Measurements from ENCODE around the gene ZRANB3. TPM values are rescaled to one million over a fixed set of nuclear protein-coding genes. Genes with fewer than 3 reads are reported as not detected.
"Not testable (repeated sequence)": the region's sequence is repeated elsewhere in the genome, so short reads cannot be mapped to it uniquely, and the experiment has no call there.

ZRANB3 gene
- total and polyA plus RNA-seq, 2 donors: 2.6 to 8.0 TPM

GRCh38 chr2:135510577-135510976 is 20.4 kb downstream of the ZRANB3 start:
- H3K27me3 ChIP-seq (ENCODE audit: control insufficient read depth in 2 of 2, insufficient read depth in 1 of 2, low read length in 1 of 2): no peaks in the 10 kb centered on the region
- no peak overlapping the region for H3K27ac ChIP-seq (ENCODE audit: low read depth in 1 of 2, low read length in 1 of 2)
- DNase-seq (ENCODE audit: low read depth in 6 of 9, low spot score in 9 of 9): no peak
- no peaks in the 10 kb centered on the region for H3K9me3 ChIP-seq (ENCODE audit: control insufficient read depth in 2 of 2, insufficient read depth in 1 of 2, low read length in 1 of 2)
- no peaks in the 10 kb centered on the region for H3K4me1 ChIP-seq (ENCODE audit: control insufficient read depth in 2 of 2, insufficient read depth in 2 of 2, low read length in 2 of 2)
- peaks cover 0 to 4% of the 10 kb centered on the region in 2 donors for H3K36me3 ChIP-seq (ENCODE audit: control insufficient read depth in 2 of 2, insufficient read depth in 2 of 2, low read length in 1 of 2)
- no peak overlapping the region for H3K4me3 ChIP-seq (ENCODE audit: low read length in 2 of 2)
- WGBS: 98% methylated on average over 5 of the region's 5 CpGs

GRCh38 chr2:135504811-135505210 is 26.2 kb downstream of the ZRANB3 start:
- DNase-seq (ENCODE audit: low read depth in 6 of 9, low spot score in 9 of 9): no peak
- H3K4me3 ChIP-seq (ENCODE audit: low read length in 2 of 2): no peak overlapping the region
- no peaks in the 10 kb centered on the region for H3K27me3 ChIP-seq (ENCODE audit: control insufficient read depth in 2 of 2, insufficient read depth in 1 of 2, low read length in 1 of 2)
- H3K27ac ChIP-seq (ENCODE audit: low read depth in 1 of 2, low read length in 1 of 2): no peak overlapping the region
- WGBS: 89% methylated on average over 1 of the region's 1 CpG
- H3K9me3 ChIP-seq (ENCODE audit: control insufficient read depth in 2 of 2, insufficient read depth in 1 of 2, low read length in 1 of 2): no peaks in the 10 kb centered on the region
- H3K4me1 ChIP-seq (ENCODE audit: control insufficient read depth in 2 of 2, insufficient read depth in 2 of 2, low read length in 2 of 2): no peaks in the 10 kb centered on the region
- H3K36me3 ChIP-seq (ENCODE audit: control insufficient read depth in 2 of 2, insufficient read depth in 2 of 2, low read length in 1 of 2): peaks cover 0 to 2% of the 10 kb centered on the region in 2 donors

DNA sequence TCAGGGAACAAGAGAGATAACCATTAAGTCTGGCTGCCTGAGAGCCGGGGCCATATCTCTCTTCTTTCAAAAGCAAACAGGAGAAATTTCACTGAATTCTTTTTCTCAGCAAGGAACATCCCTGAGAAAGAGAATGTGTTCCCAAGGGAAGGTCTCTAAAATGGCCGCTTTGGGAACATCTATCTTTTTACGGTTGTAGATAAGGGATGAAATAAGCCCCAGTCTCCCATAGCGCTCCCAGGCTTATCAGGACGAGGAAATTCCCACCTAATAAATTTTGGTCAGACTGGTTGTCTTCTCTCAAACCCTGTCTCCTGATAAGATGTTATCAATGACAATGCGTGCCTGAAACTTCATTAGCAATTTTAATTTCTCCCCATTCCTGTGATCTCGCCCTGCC is 32.4 kb downstream of the ZRANB3 start:
- not testable (repeated sequence) for H3K27me3 ChIP-seq (ENCODE audit: control insufficient read depth in 2 of 2, insufficient read depth in 1 of 2, low read length in 1 of 2); H3K27ac ChIP-seq (ENCODE audit: low read depth in 1 of 2, low read length in 1 of 2); H3K36me3 ChIP-seq (ENCODE audit: control insufficient read depth in 2 of 2, insufficient read depth in 2 of 2, low read length in 1 of 2); H3K4me1 ChIP-seq (ENCODE audit: control insufficient read depth in 2 of 2, insufficient read depth in 2 of 2, low read length in 2 of 2); H3K4me3 ChIP-seq (ENCODE audit: low read length in 2 of 2); DNase-seq (ENCODE audit: low read depth in 6 of 9, low spot score in 9 of 9); H3K9me3 ChIP-seq (ENCODE audit: control insufficient read depth in 2 of 2, insufficient read depth in 1 of 2, low read length in 1 of 2)
- 98% methylated on average over 7 of the region's 7 CpGs for WGBS

DNA sequence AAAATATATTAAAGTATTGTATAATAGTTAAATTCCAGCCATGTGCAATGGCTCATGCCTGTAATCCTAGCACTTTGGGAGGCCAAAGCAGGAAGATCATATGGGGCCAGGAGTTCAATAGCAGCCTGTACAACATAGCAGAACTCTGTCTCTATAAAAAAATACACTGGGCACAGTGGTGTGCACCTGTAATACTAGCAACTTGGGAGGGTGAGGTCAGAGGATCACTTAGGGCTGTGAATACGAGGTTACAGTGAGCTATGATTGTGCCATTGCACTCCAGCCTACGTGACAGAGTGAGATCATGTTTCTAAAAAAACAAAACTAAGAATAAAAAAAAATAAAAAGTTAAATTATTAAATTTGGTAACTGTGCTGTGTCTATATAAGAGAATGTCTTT is 36.1 kb downstream of the ZRANB3 start:
- no peak overlapping the region for H3K4me3 ChIP-seq (ENCODE audit: low read length in 2 of 2)
- 95% methylated on average over 2 of the region's 2 CpGs for WGBS
- no peaks in the 10 kb centered on the region for H3K27me3 ChIP-seq (ENCODE audit: control insufficient read depth in 2 of 2, insufficient read depth in 1 of 2, low read length in 1 of 2)
- no peak overlapping the region for H3K27ac ChIP-seq (ENCODE audit: low read depth in 1 of 2, low read length in 1 of 2)
- no peaks in the 10 kb centered on the region for H3K4me1 ChIP-seq (ENCODE audit: control insufficient read depth in 2 of 2, insufficient read depth in 2 of 2, low read length in 2 of 2)
- DNase-seq (ENCODE audit: low read depth in 6 of 9, low spot score in 9 of 9): no peak
- H3K9me3 ChIP-seq (ENCODE audit: control insufficient read depth in 2 of 2, insufficient read depth in 1 of 2, low read length in 1 of 2): peaks cover 0 to 3% of the 10 kb centered on the region in 2 donors
- H3K36me3 ChIP-seq (ENCODE audit: control insufficient read depth in 2 of 2, insufficient read depth in 2 of 2, low read length in 1 of 2): peaks cover 0 to 2% of the 10 kb centered on the region in 2 donors

- Histone ChIP-seq H3K27ac (ENCODE audit: low read depth in 1 of 2, low read length in 1 of 2) (no peak overlapping the region), H3K27me3 (ENCODE audit: control insufficient read depth in 2 of 2, insufficient read depth in 1 of 2, low read length in 1 of 2) (no peaks in the 10 kb centered on the region), H3K36me3 (ENCODE audit: control insufficient read depth in 2 of 2, insufficient read depth in 2 of 2, low read length in 1 of 2) (no peaks in the 10 kb centered on the region), H3K4me1 (ENCODE audit: control insufficient read depth in 2 of 2, insufficient read depth in 2 of 2, low read length in 2 of 2) (no peaks in the 10 kb centered on the region), H3K9me3 (ENCODE audit: control insufficient read depth in 2 of 2, insufficient read depth in 1 of 2, low read length in 1 of 2) (peaks cover 0 to 3% of the 10 kb centered on the region in 2 donors), H3K4me3 (ENCODE audit: low read length in 2 of 2) (no peak overlapping the region)
- no peak for DNase-seq (ENCODE audit: low read depth in 6 of 9, low spot score in 9 of 9)
- WGBS: 97% methylated on average over 1 of the region's 1 CpG
Observed at GRCh38 chr2:135494503-135494902, 36.5 kb downstream of the ZRANB3 start.

DNA sequence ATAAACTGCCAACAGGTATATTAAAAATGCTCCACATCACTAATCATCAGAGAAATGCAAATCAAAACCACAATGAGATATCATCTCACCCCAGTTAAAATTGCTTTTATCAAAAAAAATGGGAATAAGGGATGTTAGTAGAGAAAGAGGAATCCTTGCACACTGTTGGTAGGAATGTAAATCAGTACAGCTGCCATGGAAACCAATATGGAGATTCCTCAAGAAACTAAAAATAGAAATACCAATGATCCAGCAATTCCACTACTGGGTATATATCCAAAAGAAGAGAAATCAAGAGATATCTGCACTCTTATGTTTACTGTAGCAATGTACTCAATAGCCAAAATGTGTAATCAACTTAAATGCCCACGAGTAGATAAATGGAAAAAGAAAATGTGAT is 40.6 kb downstream of the ZRANB3 start:
- no peaks in the 10 kb centered on the region for H3K4me1 ChIP-seq (ENCODE audit: control insufficient read depth in 2 of 2, insufficient read depth in 2 of 2, low read length in 2 of 2)
- H3K27ac ChIP-seq (ENCODE audit: low read depth in 1 of 2, low read length in 1 of 2): no peak overlapping the region
- H3K36me3 ChIP-seq (ENCODE audit: control insufficient read depth in 2 of 2, insufficient read depth in 2 of 2, low read length in 1 of 2): peaks cover 0 to under 1% of the 10 kb centered on the region in 2 donors
- no peak for DNase-seq (ENCODE audit: low read depth in 6 of 9, low spot score in 9 of 9)
- WGBS: 100% methylated on average over 1 of the region's 1 CpG
- H3K9me3 ChIP-seq (ENCODE audit: control insufficient read depth in 2 of 2, insufficient read depth in 1 of 2, low read length in 1 of 2): peaks cover 0 to 3% of the 10 kb centered on the region in 2 donors
- H3K4me3 ChIP-seq (ENCODE audit: low read length in 2 of 2): no peak overlapping the region
- no peaks in the 10 kb centered on the region for H3K27me3 ChIP-seq (ENCODE audit: control insufficient read depth in 2 of 2, insufficient read depth in 1 of 2, low read length in 1 of 2)

- no peaks in the 10 kb centered on the region for H3K27me3 ChIP-seq (ENCODE audit: control insufficient read depth in 2 of 2, insufficient read depth in 1 of 2, low read length in 1 of 2)
- over 99% methylated on average over 4 of the region's 4 CpGs for WGBS
- DNase-seq (ENCODE audit: low read depth in 6 of 9, low spot score in 9 of 9): no peak
- peaks cover 0 to 3% of the 10 kb centered on the region in 2 donors for H3K9me3 ChIP-seq (ENCODE audit: control insufficient read depth in 2 of 2, insufficient read depth in 1 of 2, low read length in 1 of 2)
- no peaks in the 10 kb centered on the region for H3K4me1 ChIP-seq (ENCODE audit: control insufficient read depth in 2 of 2, insufficient read depth in 2 of 2, low read length in 2 of 2)
- H3K4me3 ChIP-seq (ENCODE audit: low read length in 2 of 2): no peak overlapping the region
- H3K36me3 ChIP-seq (ENCODE audit: control insufficient read depth in 2 of 2, insufficient read depth in 2 of 2, low read length in 1 of 2): peaks cover 0 to 4% of the 10 kb centered on the region in 2 donors
- H3K27ac ChIP-seq (ENCODE audit: low read depth in 1 of 2, low read length in 1 of 2): no peak overlapping the region
Observed at GRCh38 chr2:135485441-135485840, 45.6 kb downstream of the ZRANB3 start.

DNA sequence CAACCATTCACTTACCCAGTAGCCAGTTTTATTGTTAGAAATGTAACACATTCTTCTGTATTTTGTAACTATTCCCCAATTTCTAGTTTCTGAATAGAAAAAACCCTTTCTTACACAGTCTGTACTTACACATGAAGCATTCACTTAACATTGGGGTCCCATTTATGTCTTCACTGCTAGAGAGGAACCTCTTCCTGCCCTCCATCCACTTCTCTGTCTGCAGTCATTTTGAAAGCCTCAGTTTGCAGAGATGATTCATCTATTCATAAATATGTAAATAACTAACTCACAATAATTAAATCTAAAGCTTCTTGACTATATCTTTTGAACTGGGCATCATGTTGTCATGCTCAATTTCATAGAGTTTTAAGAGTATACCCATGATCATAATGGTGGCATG is 55.9 kb downstream of the ZRANB3 start:
- H3K27ac ChIP-seq (ENCODE audit: low read depth in 1 of 2, low read length in 1 of 2): no peak overlapping the region
- no peak overlapping the region for H3K4me3 ChIP-seq (ENCODE audit: low read length in 2 of 2)
- no peaks in the 10 kb centered on the region for H3K36me3 ChIP-seq (ENCODE audit: control insufficient read depth in 2 of 2, insufficient read depth in 2 of 2, low read length in 1 of 2)
- no peak for DNase-seq (ENCODE audit: low read depth in 6 of 9, low spot score in 9 of 9)
- H3K27me3 ChIP-seq (ENCODE audit: control insufficient read depth in 2 of 2, insufficient read depth in 1 of 2, low read length in 1 of 2): no peaks in the 10 kb centered on the region
- H3K4me1 ChIP-seq (ENCODE audit: control insufficient read depth in 2 of 2, insufficient read depth in 2 of 2, low read length in 2 of 2): no peaks in the 10 kb centered on the region
- H3K9me3 ChIP-seq (ENCODE audit: control insufficient read depth in 2 of 2, insufficient read depth in 1 of 2, low read length in 1 of 2): no peaks in the 10 kb centered on the region

- no peaks in the 10 kb centered on the region for H3K27me3 ChIP-seq (ENCODE audit: control insufficient read depth in 2 of 2, insufficient read depth in 1 of 2, low read length in 1 of 2)
- H3K4me1 ChIP-seq (ENCODE audit: control insufficient read depth in 2 of 2, insufficient read depth in 2 of 2, low read length in 2 of 2): no peaks in the 10 kb centered on the region
- H3K9me3 ChIP-seq (ENCODE audit: control insufficient read depth in 2 of 2, insufficient read depth in 1 of 2, low read length in 1 of 2): no peaks in the 10 kb centered on the region
- DNase-seq (ENCODE audit: low read depth in 6 of 9, low spot score in 9 of 9): peak in 8 of 9 donors; percentile 8 to 56 (median 18)
- WGBS: 89% methylated on average over 2 of the region's 2 CpGs
- no peak overlapping the region for H3K4me3 ChIP-seq (ENCODE audit: low read length in 2 of 2)
- H3K36me3 ChIP-seq (ENCODE audit: control insufficient read depth in 2 of 2, insufficient read depth in 2 of 2, low read length in 1 of 2): no peaks in the 10 kb centered on the region
- no peak overlapping the region for H3K27ac ChIP-seq (ENCODE audit: low read depth in 1 of 2, low read length in 1 of 2)
Observed at GRCh38 chr2:135473567-135473966, 57.5 kb downstream of the ZRANB3 start.

DNA sequence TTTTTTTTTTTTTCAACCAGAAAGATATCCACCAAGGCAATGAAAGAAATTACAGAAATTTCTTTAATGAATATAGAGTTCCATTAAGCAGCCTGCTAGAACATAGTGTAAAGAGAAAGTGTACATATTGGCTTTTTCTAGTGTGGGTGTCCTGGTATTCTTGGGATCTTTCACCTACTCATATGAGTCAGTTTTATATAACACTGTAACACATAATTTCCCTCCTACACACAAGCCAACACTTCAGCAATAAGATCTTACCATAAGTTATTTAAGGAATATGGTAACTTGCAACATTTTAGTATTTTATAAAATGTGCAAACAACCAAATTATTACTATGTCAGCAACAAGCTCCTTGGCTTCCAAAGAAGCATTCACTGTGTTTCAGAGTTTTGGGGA is 59.9 kb downstream of the ZRANB3 start:
- Histone ChIP-seq H3K4me3 (ENCODE audit: low read length in 2 of 2) (no peak overlapping the region), H3K27me3 (ENCODE audit: control insufficient read depth in 2 of 2, insufficient read depth in 1 of 2, low read length in 1 of 2) (no peaks in the 10 kb centered on the region), H3K4me1 (ENCODE audit: control insufficient read depth in 2 of 2, insufficient read depth in 2 of 2, low read length in 2 of 2) (no peaks in the 10 kb centered on the region), H3K27ac (ENCODE audit: low read depth in 1 of 2, low read length in 1 of 2) (no peak overlapping the region), H3K9me3 (ENCODE audit: control insufficient read depth in 2 of 2, insufficient read depth in 1 of 2, low read length in 1 of 2) (no peaks in the 10 kb centered on the region), H3K36me3 (ENCODE audit: control insufficient read depth in 2 of 2, insufficient read depth in 2 of 2, low read length in 1 of 2) (no peaks in the 10 kb centered on the region)
- no peak for DNase-seq (ENCODE audit: low read depth in 6 of 9, low spot score in 9 of 9)
